ENCODE measurements around the gene GPC3.
A peak's percentile ranks its signal among the peaks of the same experiment; 100 is the strongest.
"Not testable (repeated sequence)": the region's sequence is repeated elsewhere in the genome, so short reads cannot be mapped to it uniquely, and the experiment has no call there.

The GPC3 gene

GRCh38 chrX:133640161-133641015, 345.0 kb downstream of the GPC3 start:
- no peak for DNase-seq

- no peak for DNase-seq
Observed at GRCh38 chrX:133639726-133640125, 345.7 kb downstream of the GPC3 start.

GRCh38 chrX:133638285-133638684, 347.1 kb downstream of the GPC3 start:
- peak; percentile 10 to 12 for DNase-seq

GRCh38 chrX:133637765-133638164, 347.6 kb downstream of the GPC3 start:
- no peak for DNase-seq

DNA sequence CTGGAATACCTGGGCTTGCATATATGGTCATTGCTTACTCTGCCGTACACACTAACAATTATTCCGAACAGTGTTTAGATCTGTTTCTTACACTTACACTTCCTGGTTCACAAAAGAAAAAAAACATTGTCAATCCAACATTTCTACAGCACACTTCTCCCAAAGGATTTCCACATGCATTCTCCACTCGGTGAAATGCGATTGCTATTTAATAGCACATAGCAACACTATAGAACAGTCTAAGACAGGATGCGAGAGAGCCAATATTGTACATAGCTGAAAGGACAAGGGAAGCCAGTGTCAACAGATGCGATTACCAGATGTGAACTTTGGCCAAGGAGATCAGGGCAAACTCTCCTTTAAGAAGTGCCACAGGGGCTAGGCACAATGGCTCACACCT, 349.4 kb downstream of the GPC3 start:
- DNase-seq = no peak

DNA sequence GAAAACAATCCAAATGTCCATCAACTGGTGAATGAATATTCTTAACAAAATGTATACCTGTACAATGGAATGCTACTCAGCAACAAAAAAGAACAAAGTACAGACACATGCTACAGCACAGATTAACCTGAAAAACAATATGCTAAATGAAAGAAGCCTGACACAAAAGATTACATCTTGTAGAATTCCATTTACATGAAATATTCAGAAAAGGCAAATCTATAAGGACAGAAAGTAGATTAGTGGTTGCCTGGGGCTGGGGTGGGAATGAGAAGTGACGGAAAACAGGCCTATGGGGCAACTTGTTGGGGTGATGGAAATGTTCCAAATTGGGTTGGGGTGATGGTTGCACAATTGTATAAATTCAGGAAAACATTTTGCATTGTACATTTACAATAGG, 351.0 kb downstream of the GPC3 start:
- no peak for DNase-seq

GRCh38 chrX:133633950-133634349, 351.4 kb downstream of the GPC3 start:
- no peak for DNase-seq

GRCh38 chrX:133633162-133633561, 352.2 kb downstream of the GPC3 start:
- DNase-seq = no peak

- no peak for DNase-seq
Observed at GRCh38 chrX:133630362-133630761, 355.0 kb downstream of the GPC3 start.

GRCh38 chrX:133627673-133628072, 357.7 kb downstream of the GPC3 start:
- DNase-seq = no peak

- DNase-seq = not testable (repeated sequence)
Observed at GRCh38 chrX:133621384-133621783, 364.0 kb downstream of the GPC3 start.

- DNase-seq = no peak
Observed at GRCh38 chrX:133611676-133612075, 373.7 kb downstream of the GPC3 start.

- no peak for DNase-seq
Observed at GRCh38 chrX:133610056-133610455, 375.3 kb downstream of the GPC3 start.

GRCh38 chrX:133609166-133609565, 376.2 kb downstream of the GPC3 start:
- DNase-seq = peak; percentile 5 to 8

GRCh38 chrX:133608406-133608805, 377.0 kb downstream of the GPC3 start:
- peak; percentile 1 to 5 for DNase-seq

- DNase-seq = no peak
Observed at GRCh38 chrX:133607419-133608348, 377.7 kb downstream of the GPC3 start.

DNA sequence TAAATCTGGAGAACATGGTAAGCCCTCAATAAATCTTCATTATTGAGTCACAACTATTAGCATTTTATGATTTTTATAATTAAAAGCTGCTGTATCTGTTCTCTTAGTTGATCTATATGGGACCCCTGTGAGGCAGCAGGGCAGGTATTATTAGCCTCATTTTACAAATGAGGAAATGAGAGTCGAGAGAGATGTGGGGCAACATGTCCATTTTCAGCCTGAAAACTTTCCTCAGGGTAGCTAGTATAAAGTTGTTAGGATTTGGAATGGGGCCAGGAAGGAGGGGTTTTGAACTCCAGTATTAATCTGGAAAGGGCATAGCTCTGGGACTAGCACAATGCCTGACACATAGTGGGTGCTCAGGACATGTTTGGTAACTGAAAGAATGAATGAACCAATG, 378.4 kb downstream of the GPC3 start:
- DNase-seq = no peak

GRCh38 chrX:133604801-133605200, 380.6 kb downstream of the GPC3 start:
- DNase-seq = no peak

DNA sequence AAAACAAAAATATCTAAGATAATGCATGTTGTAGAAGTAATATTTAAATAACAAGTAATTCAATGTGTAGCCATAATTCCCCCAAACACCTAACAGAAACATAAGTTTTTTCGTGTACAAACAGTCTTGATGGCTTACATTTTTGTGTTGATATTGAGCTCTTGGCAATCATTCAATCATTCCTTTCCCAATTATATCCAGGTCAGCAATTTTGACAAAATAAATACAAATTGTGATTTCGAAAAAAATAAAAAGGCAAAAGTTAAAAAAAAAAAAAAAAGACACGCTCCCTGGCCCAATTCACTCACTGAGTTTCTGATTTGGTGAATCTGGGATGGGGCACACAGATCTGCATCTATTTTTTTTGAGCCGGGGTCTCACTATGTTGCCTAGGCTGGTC, 382.5 kb downstream of the GPC3 start:
- no peak for DNase-seq

DNA sequence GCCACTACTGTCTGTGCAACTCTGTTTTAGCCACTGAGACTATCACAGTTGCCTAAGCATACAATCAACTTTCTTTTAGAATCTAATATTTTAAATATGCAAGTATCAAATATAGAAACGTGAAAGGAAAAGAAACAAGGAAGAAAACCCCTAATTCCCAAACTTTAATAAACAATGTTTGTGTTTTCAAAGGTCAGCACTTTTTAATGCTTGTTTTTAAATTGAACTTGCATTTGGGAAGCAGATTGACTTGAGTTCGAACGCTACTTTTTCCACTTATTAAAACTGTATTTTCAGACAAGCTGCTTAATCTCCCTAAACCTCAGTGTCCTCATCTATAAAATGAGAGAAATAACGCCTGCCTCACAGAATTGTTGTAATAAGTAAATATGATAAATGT, 384.3 kb downstream of the GPC3 start:
- no peak for DNase-seq

DNA sequence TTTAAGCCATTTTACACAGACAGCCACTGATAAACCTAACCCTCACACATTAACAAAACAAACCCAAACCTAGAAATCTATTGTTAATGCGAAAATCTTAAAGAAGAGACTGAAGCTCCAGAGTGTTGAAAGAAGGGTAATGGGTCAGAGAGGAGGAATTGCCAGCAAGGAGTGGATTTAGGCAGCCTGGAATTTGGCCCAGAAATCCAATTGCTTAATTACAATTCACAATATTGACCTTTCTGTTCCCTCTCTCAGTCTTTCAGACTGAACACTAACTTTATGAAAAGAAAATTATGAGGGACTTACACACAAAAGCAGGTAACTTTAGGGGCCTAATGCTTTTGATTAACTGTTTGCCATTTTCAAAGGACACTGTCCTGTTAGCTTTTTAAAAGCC, 384.9 kb downstream of the GPC3 start:
- no peak for DNase-seq

DNA sequence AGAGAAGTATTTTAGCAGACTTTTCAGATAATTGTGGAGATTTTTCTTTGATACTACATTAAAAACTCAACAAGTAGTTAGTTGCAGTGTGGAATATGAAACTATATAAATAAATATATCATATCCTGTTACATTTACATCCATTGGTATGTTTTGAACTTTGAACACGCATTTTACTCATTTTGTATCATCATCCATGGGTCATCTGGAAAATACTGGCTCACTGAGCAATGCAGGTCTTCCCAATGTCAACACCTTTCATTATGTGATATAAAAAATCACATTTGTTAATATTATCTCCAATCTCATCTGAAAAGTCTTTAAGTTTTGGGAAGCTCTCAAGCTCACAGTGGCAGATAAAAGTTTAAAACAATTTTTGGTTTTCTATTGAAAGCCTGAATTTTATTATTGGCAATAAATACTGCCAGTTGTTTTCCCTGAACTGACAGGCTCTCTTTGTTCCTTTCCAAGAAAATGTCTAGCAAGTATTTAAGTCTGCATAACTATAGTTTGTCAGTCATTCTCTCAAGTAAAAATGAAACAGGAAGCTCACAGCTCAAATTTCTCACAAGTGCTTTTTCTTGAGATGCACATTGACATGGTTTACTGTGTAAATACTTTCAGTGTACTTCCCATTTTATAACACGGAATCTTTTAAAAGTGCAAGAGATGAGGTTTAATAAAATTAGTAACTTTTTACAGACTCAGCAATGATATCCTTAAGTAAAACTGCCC, 386.6 kb downstream of the GPC3 start:
- peak in 1 of 2 experiments; percentile 1 for DNase-seq

GRCh38 chrX:133594156-133594555, 391.2 kb downstream of the GPC3 start:
- no peak for DNase-seq
